ENCODE results near the gene MOB3C.
"Not testable (repeated sequence)": the region's sequence is repeated elsewhere in the genome, so short reads cannot be mapped to it uniquely, and the experiment has no call there.

The MOB3C gene

DNA sequence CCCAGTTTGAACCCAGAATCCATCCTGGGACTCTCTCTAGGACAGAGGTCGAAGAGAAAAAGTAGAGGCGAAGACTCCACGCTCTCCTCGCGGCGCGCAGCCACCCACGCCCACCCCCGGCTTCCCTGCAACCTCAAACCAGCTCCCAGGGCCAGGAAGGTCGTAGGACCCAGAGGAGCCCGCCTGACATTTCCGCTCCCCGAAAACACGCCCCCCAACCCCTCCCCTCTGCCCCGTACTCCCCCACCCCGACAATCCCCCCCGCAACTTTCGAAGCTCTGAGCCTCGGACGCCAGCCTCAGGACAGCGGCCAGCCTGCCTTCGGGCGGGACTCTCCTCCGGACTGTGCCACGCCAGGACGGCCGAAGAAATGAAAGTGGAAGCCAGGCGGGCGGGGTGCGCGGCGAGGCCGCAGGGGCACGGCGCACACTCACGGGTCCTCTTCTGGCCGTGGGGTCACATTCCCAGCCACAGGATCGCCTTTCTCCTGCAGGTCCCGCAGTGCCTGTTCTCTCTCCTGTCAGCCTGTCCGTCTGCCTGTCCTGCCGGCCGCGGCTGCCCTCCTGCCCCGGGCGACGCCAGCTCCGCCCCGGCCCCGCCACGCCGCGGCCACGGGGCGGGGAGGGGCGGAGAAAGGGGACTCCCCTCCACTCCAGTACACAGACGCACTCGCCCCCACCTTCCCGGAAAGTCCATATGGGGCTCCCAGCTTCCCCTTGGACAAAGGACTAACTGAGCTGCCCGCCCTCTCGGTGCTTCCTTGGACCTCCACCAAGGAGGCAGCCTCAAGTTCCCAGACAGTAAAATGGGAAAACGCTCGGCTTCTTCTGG lies at the start of gene MOB3C:
TSS of gene MOB3C (minus strand) at position 535 of the 831 bp plus-strand sequence. CDS start 3,490 bp downstream, outside the sequence.
- DNase-seq, result peak; percentile 64

DNA sequence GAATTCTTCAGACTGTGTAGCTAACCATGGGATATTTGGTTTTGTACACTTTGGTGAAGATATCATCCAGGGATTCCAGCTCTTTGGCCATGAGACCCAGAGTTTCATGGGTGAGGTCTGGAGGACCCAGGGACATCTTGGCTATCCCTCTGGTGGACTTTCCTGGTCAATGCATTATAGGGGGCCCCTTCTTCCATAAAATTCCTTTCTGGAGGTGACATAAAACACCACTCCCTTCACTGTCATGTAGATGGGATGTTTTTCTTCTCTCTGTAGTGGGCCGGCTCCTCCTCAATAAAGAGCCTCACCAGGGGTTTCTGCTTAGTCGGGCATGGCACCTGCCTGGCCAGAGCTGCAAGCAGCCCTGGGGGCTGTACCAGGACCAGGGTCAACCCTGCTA lies 49.4 kb upstream of the MOB3C start:
- no peak for DNase-seq

DNA sequence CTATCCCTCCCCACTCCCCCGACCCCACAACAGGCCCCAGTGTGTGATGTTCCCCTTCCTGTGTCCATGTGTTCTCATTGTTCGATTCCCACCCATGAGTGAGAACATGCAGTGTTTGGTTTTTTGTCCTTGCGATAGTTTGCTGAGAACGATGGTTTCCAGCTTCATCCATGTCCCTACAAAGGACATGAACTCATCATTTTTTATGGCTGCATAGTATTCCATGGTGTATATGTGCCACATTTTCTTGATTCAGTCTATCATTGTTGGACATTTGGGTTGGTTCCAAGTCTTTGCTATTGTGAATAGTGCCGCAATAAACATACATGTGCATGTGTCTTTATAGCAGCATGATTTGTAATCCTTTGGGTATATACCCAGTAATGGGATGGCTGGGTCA lies 46.3 kb upstream of the MOB3C start:
- not testable (repeated sequence) for DNase-seq

DNA sequence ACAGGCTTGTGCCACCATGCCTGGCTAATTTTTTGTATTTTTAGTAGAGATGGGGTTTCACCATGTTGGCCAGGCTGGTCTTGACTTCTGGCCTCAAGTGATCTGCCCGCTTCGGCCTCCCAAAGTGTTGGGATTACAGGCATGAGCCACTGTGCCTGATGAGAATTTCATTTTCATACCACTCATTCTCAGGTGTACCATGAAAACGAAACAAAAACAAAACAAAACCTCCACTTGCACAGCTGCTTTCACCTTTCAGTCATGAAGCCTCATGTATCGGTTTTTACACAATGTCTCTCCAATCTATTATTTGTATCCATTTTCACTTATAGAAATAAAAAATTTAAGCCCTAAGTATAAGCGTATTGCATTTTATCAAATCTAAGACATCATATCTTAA lies 43.5 kb upstream of the MOB3C start:
- DNase-seq, result not testable (repeated sequence)

DNA sequence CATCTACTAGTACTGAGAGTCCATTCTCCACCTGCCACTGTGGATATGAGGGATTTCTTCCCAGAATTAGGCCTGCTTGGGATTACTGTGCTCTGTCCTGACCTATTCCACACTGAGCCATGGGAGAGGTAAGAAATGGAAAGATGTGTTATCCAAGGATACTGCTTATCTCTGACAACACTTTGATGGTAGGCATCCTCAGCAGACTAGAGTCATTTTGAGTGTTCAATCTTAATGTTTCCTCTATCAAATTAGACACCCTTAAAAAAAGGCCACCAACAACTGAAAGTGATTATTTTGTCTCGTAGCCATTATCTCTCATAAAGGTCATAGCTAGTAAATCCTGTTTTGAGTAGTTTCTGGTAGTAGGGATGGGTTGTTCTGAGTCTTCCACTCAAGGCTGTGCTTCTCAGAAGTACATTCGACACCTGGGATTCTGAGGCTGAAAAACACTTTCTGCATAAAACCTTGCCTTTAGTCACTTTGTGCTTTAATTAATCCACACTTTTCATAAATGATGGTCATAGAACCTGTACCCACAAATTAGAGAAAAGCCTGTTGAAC lies 42.8 kb upstream of the MOB3C start:
- no peak for DNase-seq

DNA sequence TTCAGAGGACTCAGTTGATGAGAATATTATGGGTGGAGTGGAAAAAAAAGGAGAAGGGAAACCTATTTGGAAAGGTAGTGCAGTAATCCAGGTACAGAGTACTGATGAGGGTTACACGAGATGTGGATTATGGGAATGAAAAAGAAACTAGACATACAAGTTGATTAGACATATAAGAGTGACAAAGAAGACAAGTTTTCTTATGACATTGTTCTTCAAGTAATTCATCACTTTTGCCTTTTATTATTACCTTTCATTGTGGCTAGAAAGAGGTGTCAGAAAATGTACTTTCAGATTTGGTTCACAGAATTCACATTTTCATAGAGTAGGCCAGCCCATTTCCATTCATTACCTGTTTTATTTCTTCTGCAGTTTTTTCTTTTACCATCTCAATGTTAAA lies 41.2 kb upstream of the MOB3C start:
- no peak for DNase-seq

DNA sequence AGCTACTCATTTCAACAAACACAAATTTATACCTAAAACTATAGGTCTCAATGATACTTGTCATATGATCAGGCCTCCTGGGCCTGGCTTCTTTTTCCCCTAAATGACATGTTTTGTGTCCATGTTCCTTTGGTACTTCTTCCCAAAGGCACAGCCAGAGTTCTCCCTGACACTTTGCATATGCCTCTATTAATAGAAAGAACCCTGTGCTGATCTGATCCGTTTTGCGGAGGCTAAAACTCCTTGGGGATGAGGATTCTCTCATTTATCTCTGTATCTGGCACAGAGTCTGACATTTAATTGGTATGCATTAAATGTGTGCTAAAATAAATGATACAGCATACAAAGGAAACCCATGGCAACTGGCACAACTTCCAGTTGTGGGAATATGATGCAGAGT lies 40.0 kb upstream of the MOB3C start:
- no peak for DNase-seq

DNA sequence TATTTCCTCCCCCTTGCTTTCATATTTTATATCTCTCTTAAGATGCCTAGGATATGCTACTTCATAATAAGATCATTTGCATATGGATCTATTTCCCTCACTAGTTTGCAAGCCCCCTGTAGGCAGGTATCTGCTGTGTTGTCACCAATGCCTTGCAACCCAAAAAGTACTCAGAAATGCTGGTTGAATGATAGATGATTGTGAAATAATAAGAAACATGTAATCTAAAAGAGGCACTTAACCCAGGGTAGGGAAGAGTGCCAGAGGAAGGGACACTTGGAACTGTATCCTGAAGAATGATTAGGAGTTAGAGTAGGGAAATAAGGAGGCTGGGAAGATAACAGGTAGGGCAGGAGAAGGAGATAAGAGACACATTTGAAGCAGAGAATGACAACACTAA lies 39.2 kb upstream of the MOB3C start:
- no peak for DNase-seq

DNA sequence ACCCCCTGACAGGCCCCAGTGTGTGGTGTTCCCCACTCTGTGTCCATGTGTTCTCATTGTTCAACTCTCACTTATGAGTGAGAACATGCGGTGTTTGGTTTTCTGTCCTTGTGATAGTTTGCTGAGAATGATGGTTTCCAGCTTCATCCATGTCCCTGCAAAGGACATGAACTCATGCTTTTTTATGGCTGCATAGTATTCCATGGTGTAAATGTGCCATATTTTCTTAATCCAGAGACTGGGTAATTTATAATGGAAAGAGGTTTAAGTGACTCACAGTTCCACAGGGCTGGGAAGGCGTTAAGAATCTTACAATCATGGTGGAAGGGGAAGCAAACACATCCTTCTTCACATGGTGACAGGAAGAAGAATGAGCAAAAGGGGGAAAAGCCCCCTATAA lies 38.1 kb upstream of the MOB3C start:
- DNase-seq, result not testable (repeated sequence)

DNA sequence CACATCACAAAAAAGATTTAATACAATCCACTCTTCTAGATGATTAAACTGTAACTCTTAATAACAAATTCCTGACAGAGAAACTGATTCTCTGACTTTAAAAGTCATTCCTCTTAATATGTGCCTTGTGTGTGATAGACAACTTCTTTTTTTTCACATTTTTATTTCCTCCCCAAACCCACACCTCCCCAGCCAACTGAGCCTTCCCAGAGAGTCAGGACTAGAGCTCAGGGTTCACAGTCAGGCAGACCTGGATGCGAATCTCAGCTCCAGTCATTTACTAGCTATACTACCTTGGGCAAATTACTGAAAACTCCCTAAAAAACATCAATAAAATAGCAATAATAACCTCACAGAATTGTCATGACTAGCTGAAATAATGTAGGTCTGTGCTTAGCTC lies 37.4 kb upstream of the MOB3C start:
- DNase-seq, result no peak

DNA sequence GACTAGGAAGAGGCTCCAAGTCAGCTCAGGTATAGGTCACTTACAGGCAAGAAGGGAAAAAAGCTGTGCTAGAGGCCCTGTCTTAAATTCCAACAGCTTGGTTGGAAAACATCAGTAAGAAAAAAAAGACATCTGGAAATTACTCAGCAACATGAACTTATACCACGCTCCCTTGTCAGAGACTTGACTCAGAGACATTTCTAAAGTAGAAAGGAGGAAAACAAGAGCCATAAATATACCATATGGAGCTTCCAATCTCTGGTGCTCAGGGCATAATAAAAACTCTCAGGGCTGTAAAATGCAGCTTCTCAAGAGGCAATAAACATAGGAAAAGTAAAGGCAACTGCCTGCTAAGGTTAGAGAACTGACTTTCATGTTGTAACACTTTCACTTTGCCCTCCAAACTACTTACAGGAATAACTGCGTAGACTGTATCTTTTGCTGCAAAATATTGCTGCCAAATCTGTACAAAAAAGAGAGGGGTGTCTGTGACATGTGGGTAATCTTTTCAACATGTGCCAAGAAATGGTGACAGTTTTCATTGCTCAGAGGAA lies 36.9 kb upstream of the MOB3C start:
- no peak for DNase-seq

DNA sequence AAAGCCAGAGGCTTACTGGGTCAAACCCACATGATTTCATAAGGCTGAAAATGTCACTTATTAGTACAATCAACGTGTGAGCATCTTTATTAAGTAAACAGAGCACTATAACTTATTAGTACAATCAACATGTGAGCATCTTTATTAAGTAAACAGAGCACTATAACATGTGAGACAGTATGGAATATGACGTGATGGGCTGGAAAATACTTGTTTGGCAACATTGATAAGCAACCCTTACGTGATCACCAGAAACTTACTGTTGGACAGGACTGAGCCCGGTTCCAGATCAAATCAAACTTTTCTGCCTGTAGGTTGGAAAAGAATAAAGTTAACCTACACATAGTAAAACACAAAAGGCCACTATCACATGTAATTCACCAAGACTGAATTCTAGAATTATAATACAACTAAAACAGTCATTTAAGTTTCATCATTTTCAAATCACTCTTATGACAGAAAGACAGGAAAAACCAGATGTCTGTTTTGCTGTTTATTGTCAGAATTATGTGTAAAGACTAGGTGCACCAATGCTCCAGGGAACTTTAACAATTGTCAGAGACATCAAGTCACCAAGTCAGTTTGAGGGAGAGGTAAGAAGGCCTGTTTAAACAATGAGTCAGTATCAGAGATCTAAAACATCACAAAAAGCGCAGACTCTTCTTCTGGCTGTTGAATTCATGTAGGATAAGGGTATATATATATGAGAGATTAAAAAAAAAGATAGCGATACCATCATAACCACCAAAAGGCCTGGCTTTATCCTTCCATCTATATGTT lies 35.9 kb upstream of the MOB3C start:
- no peak for DNase-seq

DNA sequence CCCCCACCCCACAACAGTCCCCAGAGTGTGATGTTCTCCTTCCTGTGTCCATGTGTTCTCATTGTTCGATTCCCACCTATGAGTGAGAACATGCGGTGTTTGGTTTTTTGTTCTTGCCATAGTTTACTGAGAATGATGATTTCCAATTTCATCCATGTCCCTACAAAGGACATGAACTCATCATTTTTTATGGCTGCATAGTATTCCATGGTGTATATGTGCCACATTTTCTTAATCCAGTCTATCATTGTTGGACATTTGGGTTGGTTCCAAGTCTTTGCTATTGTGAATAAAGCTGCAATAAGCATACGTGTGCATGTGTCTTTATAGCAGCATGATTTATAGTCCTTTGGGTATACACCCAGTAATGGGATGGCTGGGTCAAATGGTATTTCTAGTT lies 34.5 kb upstream of the MOB3C start:
- DNase-seq, result not testable (repeated sequence)

DNA sequence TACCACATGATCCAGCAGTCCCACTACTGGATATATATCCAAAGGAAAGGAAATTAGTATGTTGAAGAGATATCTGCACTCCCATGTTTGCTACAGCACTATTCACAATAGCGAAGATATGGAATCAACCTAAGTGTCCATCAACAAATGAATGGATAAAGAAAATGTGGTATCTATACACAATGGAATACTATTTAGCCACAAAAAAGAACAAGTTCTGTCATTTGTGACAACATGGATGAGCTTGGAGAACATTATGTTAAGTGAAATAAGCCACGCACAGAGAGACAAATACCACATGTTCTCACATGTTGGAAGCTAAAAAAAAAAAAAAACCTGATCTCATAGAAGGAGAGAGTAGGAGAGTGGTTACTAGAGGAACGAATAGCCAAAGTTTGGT lies 33.9 kb upstream of the MOB3C start:
- no peak for DNase-seq

DNA sequence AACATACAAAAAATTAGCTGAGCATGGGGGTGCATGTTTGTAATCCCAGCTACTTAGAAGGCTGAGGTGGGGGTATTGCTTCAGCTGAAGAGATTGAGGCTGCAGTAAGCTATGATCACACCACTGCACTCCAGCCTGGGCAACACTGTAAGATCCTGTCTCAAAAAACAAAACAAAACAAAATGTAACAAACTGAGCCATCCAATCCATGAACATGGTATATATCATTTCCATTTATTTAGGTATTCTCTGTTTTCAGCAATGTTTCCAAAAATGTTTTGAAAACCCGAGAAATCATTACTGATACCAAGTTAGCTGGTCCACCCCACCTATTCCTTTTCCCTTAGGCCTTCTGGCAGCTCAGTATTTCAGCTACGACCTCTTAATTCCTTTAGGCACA lies 33.2 kb upstream of the MOB3C start:
- no peak for DNase-seq

DNA sequence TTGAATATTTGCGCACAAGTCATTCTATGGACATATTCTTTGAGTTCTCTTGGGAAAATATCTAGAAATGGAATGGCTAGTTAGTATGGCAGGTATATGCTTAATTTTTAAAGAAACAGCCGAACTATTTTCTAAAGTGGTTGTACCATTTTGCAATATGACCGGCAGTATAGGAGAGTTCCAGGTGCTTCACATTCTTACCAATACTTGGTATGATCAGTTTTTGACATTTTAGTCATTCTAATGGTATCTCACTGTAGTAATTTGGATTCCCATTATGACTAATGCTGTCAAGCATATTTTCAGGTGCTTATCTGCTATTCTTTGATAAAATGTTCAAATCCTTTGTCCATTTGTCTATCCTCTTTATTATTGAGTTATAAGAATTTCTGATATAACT lies 31.0 kb upstream of the MOB3C start:
- DNase-seq, result no peak

DNA sequence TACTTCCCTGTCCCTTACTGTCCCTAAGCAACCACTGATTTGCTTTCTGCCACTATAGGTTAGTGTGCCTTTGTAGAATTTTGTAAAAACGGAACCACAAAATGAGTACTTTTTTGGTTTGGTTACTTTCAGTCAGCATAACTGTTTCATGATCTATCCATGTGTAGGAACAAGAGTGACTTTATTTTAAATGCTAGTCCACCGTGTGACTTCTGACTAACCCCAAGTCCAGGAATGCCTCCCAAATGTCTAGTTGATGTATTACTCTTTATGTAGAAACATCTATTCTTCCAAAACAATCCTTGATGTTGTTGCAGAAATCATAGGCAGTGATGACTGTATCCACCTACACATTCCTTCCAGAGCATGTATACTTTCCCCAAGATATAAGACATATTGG lies 30.2 kb upstream of the MOB3C start:
- no peak for DNase-seq

DNA sequence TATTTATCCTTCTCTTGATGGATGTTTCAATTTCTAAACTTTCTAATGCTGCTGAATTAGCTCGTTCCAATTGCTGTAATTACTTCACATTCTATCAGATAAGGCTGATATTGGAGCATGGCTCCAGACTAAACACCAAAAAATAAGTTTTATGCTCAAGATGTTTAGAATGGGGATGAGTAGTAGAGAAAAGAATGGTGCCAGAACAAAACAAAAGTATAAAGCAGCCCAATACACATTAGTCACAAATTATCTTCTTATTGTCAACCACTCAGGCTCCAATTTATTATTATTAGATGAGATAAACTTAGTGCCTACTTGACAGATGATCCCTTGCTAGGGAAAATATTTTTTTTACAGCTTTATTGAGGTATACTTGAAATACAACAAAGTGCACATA lies 29.7 kb upstream of the MOB3C start:
- DNase-seq, result no peak

DNA sequence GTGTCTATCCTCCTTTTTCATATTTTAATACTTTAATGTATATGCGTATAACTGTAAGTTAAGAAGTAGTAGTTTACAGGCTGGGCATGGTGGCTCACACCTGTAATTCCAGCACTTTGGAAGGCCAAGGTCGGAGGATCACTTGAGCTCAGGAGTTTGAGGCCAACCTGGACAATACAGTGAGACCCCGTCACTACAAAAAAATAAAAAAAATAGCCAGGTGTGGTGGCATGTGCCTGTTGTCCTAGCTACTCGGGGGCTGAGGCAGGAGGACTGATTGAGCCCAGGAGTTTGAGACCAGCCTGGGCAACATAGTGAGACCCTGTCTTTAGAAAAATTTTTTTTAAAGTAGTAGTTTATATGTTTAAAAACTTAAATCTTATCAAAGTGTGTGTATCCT lies 29.2 kb upstream of the MOB3C start:
- no peak for DNase-seq

DNA sequence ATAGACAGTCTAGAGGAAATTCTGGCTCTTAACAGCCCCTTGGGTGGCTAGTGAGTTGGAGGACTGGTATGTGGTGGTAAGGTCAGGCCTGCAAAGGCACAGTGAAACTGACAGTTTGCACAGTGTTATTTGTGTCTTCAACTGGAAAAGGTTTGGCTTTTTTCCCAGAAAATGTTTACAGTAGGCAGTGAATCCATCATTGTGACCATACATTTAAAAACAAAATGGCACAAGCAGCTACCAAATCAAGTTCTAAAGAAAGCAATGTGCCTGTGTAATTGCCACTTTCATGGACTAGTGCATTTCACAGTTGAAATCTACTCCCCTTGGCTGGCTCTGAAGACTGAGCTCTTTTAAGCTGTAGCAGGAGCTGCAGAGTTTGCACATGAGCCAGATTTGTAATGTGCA lies 26.8 kb upstream of the MOB3C start:
- peak; percentile 92 for DNase-seq

DNA sequence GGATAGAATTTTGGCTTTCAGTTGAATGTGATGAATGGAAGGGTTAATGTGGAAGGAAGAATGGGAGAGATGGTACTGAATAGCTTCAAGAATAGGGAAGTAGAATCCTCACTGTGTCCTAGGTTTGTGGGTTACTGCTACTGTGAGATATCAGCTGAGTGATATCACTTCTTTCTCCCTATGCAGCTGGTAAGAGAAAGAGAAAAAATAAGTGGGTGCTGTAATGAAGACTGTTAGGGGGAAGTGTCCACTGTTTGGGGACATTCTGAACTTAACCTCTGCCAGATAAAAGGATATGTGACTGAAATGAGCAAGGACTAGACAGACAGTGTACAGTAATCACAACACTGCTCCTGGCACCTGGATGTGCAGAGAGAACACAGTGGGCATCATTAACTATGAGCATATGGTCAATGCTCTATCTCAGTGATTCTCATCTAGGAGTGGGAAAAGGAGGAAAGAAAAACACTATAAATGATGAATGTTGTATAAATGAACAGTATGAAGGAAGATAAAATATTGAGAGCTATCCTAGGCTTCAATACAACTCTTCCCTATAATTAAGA lies 25.6 kb upstream of the MOB3C start:
- no peak for DNase-seq

DNA sequence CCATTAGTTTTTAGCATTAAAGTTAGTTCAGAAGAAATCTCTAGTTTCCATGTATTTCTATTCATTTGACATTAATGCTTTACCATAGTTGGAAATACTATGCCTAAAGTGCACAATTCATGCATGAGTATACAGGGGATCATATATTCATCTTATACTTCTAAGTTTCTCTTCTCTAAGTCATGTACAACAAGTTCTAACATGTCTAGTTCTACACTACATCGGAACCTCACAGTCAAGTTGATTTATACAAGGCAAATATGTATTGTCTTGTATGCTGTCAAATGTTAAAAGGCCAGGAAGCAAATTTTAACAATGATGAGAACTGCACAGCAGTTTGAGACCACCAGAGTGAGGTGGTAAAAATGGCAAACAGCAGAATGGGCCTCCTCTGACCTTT lies 22.9 kb upstream of the MOB3C start:
- DNase-seq, result no peak

DNA sequence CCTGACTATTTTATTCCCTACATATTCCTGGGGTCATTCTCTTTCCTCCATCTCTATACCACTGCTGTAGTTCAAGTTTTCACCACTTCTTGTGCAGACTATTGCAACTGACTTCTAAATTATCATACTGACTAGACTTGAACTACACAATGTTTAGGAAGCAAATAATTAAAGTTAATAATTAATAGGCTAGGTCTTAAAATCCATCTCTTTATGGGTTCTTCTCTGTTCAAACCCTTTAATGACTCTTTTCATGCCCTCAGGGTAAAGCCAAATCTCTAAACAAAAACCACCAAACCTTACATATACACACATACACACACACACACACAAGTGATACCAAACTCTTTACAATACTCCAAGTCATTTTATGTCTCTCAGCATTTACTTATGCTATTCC lies 22.3 kb upstream of the MOB3C start:
- no peak for DNase-seq
